PC-9 (cell line): Measurements from ENCODE around the gene ILDR1. TPM values are rescaled to one million over a fixed set of nuclear protein-coding genes. Genes with fewer than 3 reads are reported as not detected.
A peak's percentile ranks its signal among the peaks of the same experiment; 100 is the strongest.

Experiments used
- BruUV-seq: library from RNA; stranded (reverse); fragments of 400-500 nt; replicated peaks from 2 replicates; lab custom pipeline; 2021; lab: Mats Ljungman, UMichigan
- CTCF ChIA-PET: fragments of 300-600 bp; sonication (Branson Sonifier 250); formaldehyde crosslinking; loops from one replicate; lab custom pipeline; 2022; ENCODE audit warnings: antibody characterized with exemption; lab: Charles Lee
- POLR2A ChIA-PET: fragments of 300-600 bp; sonication (Branson Sonifier 250); formaldehyde crosslinking; loops from one replicate; lab custom pipeline; 2022; ENCODE audit warnings: antibody characterized with exemption; ENCODE audit not compliant: unreplicated experiment; lab: Charles Lee
- DNase-seq, 2 experiments: peaks; one replicate each; pipeline versions ENCODE4 v3.0.0 to v3.0.0-alpha.2; 2015 to 2022; ENCODE audit warnings: mixed read lengths in 1 of 2
- H2AFZ ChIP-seq: fragments of 200-600 bp; sonication (generic); 2 replicates; pipeline ENCODE4 v1.8.1; 2017; ENCODE audit warnings: antibody characterized with exemption
- H3F3A ChIP-seq: fragments of 200-600 bp; sonication (generic); 2 replicates; pipeline ENCODE4 v1.8.1; 2017; ENCODE audit warnings: antibody characterized with exemption, mild to moderate bottlenecking, low read depth; ENCODE audit not compliant: insufficient read depth
- H3K27ac ChIP-seq: fragments of 200-600 bp; sonication (generic); 2 replicates; pipeline ENCODE4 v1.6.1; 2016; ENCODE audit warnings: mixed run types
- H3K27me3 ChIP-seq: fragments of 200-600 bp; sonication (generic); 2 replicates; pipeline ENCODE4 v1.6.1; 2016; ENCODE audit warnings: low read depth, mixed run types; ENCODE audit not compliant: insufficient read depth
- H3K36me3 ChIP-seq: fragments of 200-600 bp; sonication (generic); 2 replicates; pipeline ENCODE4 v1.6.1; 2016; ENCODE audit warnings: low read depth, mixed run types
- H3K4me1 ChIP-seq: fragments of 200-600 bp; sonication (generic); replicated peaks from 2 replicates; pipeline ENCODE4 v1.6.1; 2016; ENCODE audit warnings: mixed run types; ENCODE audit not compliant: insufficient read depth
- H3K4me2 ChIP-seq: fragments of 200-600 bp; sonication (generic); 2 replicates; pipeline ENCODE4 v1.6.1; 2017; ENCODE audit warnings: mixed run types
- H3K4me3 ChIP-seq: fragments of 200-600 bp; sonication (generic); 2 replicates; pipeline ENCODE4 v1.6.1; 2016; ENCODE audit warnings: mixed run types
- H3K79me2 ChIP-seq: fragments of 200-600 bp; sonication (generic); 2 replicates; pipeline ENCODE4 v1.6.1; 2017; ENCODE audit warnings: low read depth, mixed run types
- H3K9me2 ChIP-seq: fragments of 200-600 bp; sonication (generic); 2 replicates; pipeline ENCODE4 v1.8.1; 2017; ENCODE audit warnings: mild to moderate bottlenecking; ENCODE audit not compliant: insufficient read depth
- H3K9me3 ChIP-seq: fragments of 200-600 bp; sonication (generic); 2 replicates; pipeline ENCODE4 v1.8.1; 2016; ENCODE audit warnings: low read depth; ENCODE audit not compliant: insufficient read depth
- H4K20me1 ChIP-seq: fragments of 200-600 bp; sonication (generic); 2 replicates; pipeline ENCODE4 v1.8.1; 2017; ENCODE audit not compliant: insufficient read depth
- CTCF ChIP-seq: fragments of 200-600 bp; sonication (generic); conservative IDR thresholded peaks from 2 replicates; pipeline ENCODE4 v1.6.1; 2017; ENCODE audit warnings: mixed run types, antibody characterized with exemption, mild to moderate bottlenecking, moderate library complexity
- EZH2 ChIP-seq: fragments of 200-600 bp; sonication (generic); IDR thresholded peaks from 2 replicates; pipeline ENCODE4 v1.8.0; 2017; ENCODE audit warnings: antibody characterized with exemption, low read depth
- intact Hi-C: fragments of 100-400 bp; cut with micrococcal nuclease; formaldehyde crosslinking; loops from one replicate; pipeline ENCODE4 v1.10.0; 2022; ENCODE audit not compliant: unreplicated experiment
- total RNA-seq: library from RNA; stranded (reverse); gene quantifications from 2 replicates; pipeline ENCODE4 v1.2.3, GENCODE V29; 2021

Gene ILDR1
- total RNA-seq, 1 experiment from 2014 or later, result 5.1 TPM

GRCh38 chr3:121985846-121986245 lies 36.2 kb downstream of the ILDR1 start:
- Histone ChIP-seq H2AFZ (no peak overlapping the region), H3K4me3 (no peak overlapping the region), H3K4me1 (no peaks in the 10 kb centered on the region), H3K9me2 (no peaks in the 10 kb centered on the region), H3K4me2 (no peak overlapping the region), H3K79me2 (no peaks in the 10 kb centered on the region), H4K20me1 (no peaks in the 10 kb centered on the region), H3K9me3 (peaks cover 8% of the 10 kb centered on the region; the same call in 1 of the 2 replicates), H3K36me3 (no peaks in the 10 kb centered on the region), H3K27me3 (no peaks in the 10 kb centered on the region), H3K27ac (no peak overlapping the region), H3F3A (no peaks in the 10 kb centered on the region)
- ChIA-PET CTCF (no interaction called here), POLR2A (no interaction called here)
- intact Hi-C loops, result no loop called here
- TF ChIP-seq CTCF (no peak), EZH2 (no peak)
- DNase-seq, result no peak
- BruUV-seq, result no TSS peak

- CTCF ChIA-PET, result no interaction called here
- H3F3A ChIP-seq, result no peaks in the 10 kb centered on the region; the same call in 1 of the 2 replicates
- H3K4me1 ChIP-seq, result peaks cover 18% of the 10 kb centered on the region
- no peaks in the 10 kb centered on the region for H3K79me2 ChIP-seq
- no peaks in the 10 kb centered on the region for H3K9me2 ChIP-seq
- no peaks in the 10 kb centered on the region for H4K20me1 ChIP-seq
- H2AFZ ChIP-seq, result no peak overlapping the region
- TF ChIP-seq EZH2, result no peak
- no peak for TF ChIP-seq CTCF
- H3K27me3 ChIP-seq, result no peaks in the 10 kb centered on the region
- POLR2A ChIA-PET, result no interaction called here
- no peak overlapping the region for H3K4me3 ChIP-seq
- H3K9me3 ChIP-seq, result peaks cover 8% of the 10 kb centered on the region; the same call in 1 of the 2 replicates
- intact Hi-C loops, result no loop called here
- BruUV-seq, result no TSS peak
- no peak overlapping the region for H3K27ac ChIP-seq
- no peaks in the 10 kb centered on the region for H3K36me3 ChIP-seq
- DNase-seq, result no peak
- no peak overlapping the region for H3K4me2 ChIP-seq
Observed at GRCh38 chr3:121981473-121981872, 40.6 kb downstream of the ILDR1 start.

- ChIA-PET CTCF (no interaction called here), POLR2A (no interaction called here)
- H3K27me3 ChIP-seq, result no peaks in the 10 kb centered on the region
- no TSS peak for BruUV-seq
- H3K4me2 ChIP-seq, result peak overlapping the region; percentile 42
- peaks cover 18% of the 10 kb centered on the region for H3K4me1 ChIP-seq
- no peak overlapping the region for H3K4me3 ChIP-seq
- no peaks in the 10 kb centered on the region for H3K9me2 ChIP-seq
- DNase-seq, result no peak
- H3K79me2 ChIP-seq, result no peaks in the 10 kb centered on the region
- peak overlapping the region; percentile 60 for H3K27ac ChIP-seq
- H3F3A ChIP-seq, result no peaks in the 10 kb centered on the region; the same call in 1 of the 2 replicates
- no peaks in the 10 kb centered on the region for H3K36me3 ChIP-seq
- TF ChIP-seq CTCF, result no peak
- TF ChIP-seq EZH2, result no peak
- intact Hi-C loops, result no loop called here
- H2AFZ ChIP-seq, result peak overlapping the region; percentile 18; the same call in 1 of the 2 replicates
- H4K20me1 ChIP-seq, result no peaks in the 10 kb centered on the region
- H3K9me3 ChIP-seq, result peaks cover 8% of the 10 kb centered on the region; the same call in 1 of the 2 replicates
Observed at GRCh38 chr3:121980450-121980796, 41.6 kb downstream of the ILDR1 start.
